HTR-8/SVneo (cell line): ENCODE data around the gene IQCN.

Source experiments
- DNase-seq: peaks from one replicate; pipeline ENCODE4 v3.0.0; 2011; ENCODE audit warnings: low spot score, mixed read lengths; ENCODE audit not compliant: insufficient read length
- FAIRE-seq: peaks from 2 replicates; lab custom pipeline; 2011; peaks lifted over from hg19 to GRCh38; lab: Jason Lieb, UNC

Gene IQCN

DNA sequence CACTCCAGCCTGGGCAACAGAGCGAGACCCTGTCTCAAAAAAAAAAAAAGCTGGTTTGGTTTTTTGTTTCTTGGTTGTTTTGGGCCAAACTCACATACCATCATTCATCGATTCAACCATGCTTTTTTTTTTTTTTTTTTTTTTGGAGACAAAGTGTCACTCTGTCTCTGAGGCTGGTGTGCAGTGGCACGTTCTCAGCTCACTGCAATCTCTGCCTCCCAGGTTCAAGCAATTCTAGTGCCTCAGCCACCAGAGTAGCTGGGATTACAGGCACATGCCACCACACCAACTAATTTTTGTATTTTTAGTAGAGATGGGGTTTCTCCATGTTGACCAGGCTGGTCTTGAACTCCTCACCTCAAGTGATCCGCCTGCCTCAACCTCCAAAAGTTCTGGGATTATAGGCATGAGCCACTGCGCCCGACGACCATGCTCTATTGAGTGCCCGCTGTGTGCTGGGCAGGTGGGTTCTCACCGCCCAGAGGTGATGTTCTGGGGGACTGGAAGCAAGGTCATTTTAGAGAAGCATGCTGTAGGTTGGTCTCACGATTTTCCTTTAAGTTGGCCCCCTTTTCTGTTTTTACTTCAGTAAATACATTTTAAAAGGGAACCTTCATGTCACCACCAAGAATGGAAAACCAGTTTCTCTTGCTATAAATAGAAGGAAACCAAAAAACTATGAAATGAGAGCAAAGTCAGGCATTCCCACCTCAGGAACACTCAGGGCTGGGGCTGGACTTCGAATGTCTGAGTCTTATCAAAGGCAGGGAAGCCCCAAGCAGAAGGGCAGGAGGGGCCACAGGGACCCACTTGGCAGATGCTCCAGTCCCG lies 15.4 kb upstream of the IQCN start:
- no peak for DNase-seq
- no peak for FAIRE-seq

DNA sequence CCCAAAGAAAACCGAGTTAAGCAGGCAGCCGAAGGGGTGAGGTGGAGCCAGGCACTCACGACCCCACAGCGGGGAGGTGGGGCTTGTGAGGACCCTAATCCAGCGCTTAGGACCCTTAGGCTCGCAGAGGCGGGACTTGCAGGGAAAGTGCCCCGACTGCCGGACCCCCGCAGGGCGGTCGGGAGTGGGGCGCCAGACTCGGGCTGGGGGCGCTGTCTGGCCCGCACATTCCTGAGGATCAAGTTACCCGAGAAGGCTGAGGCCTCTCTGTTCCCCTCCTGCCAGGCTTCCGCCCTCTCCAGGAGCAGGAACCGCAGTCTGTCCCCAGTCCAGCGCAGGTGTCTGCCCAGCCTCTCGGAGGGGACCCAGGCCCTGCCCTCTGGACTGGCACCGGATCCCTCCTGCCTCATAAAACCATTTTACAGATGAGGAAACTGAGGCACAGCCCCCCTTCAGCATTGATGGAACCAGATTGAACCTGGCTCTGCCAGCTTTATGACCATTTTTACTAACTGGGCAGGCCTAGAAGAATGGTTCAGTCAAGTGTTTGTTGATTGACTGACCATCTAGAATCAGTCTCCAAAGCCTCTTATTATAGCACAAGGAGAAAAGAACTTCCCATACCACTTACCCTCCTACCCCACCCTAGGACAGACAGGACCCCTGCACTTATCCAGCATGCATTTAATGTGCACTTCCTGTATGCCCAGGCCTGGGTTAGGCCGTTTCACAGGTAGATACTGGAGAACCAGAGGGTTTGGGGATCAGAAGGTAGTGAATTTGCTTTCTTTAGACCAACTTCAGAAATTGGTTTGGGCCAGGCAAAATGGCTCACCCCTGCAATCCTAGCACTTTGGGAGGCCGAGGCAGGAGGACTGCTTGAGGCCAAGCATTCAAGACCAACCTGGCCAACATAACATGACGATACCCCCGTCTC lies 13.9 kb upstream of the IQCN start:
- DNase-seq (no peak), FAIRE-seq (no peak)

DNA sequence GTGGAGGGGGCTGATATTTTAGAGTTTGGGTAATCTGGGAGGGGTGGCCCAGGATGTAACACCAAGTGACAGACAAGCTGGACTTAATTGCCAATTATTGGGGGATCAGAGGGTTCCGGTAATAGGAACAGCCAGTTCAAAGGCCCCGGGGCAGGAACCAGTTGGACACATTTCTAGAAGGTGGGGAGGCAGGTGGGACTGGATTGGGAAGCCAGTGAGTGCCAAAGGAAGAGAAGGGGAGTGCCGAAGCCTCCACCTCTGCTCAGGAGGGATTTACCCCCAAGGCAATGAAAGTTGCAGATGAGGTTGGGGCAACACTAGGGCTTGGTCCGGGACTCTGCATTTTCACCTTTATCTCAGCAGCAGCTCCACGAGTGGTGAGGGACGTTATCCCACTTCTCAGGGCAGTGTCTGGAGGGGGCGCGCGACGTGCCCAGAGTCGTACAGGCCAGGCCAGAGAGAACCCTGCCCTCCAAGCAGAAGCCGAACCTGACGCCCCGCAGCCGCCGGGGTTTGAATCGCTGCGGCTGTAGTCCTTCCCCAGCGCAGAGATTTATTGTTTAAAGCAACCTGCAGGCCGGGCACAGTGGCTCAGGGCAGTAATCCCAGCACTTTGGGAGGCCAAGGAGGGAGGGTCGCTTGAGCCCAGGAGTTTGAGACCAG lies 12.9 kb upstream of the IQCN start:
- FAIRE-seq = no peak
- no peak for DNase-seq

DNA sequence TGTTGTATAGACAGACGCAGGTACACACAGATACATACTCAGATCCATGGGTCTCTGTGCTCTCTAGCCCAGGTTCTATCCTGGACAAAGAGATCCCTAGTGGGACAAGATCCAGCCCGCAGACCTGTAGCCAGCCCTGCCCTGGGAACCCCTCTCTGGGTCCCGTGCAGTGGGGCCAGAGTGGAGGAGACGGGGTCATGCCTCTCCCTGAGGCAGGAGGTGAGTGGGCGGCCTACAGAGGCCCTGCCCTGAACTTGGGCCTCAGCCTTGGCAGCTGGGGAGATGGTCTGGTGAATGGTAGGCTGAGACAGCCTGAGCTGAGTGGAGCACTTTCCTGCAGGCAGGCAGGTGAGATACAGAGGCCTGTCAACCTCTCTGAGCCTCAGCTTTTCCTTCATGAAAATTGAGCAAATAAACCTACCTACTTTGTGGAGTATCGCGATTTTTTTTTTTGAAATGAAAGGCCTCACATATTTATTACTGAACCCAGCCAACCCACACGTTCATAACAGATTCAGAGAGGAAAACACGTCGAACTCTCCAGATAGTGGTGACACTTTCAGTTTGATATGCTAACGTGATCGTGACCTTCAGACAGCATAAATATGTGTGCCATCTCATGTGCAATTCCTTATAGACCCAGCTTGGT lies 10.6 kb upstream of the IQCN start:
- DNase-seq = no peak
- FAIRE-seq = no peak

DNA sequence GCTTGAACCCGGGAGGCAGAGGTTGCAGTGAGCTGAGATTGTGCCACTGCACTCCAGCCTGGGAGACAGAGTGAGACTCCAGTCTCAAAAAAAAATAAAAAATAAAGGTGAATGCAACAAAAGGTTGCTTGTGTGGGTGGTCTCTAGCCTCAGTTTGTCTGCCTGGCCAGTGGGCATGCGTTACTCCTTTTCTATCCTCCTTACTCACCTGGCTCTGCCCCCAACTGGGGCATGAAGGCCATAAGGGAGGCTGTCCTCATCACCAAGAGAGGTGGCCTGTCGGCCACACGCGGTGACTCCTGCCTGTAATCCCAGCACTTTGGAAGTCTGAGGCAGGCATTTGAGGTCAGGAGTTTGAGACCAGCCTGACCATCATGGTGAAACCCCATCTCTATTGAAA lies 9.1 kb upstream of the IQCN start:
- FAIRE-seq (no peak), DNase-seq (no peak)

DNA sequence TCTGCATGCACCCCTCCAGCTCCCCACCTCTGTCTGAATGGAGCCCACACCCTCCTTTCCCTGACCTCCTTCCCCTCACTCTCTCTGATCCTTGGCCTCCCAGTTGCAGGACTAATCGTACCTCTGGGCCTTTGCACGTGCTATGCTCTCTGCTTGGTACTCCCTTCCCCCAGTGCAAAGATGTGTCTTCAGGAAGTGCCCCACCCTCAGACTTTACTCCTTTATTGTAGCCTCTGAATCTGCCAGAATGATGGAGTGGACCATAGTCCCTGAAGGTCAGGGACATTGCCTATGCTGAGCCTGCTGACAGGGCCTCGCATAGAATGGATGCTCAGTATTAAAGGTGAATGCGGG lies 8.5 kb upstream of the IQCN start:
- FAIRE-seq (no peak), DNase-seq (no peak)

DNA sequence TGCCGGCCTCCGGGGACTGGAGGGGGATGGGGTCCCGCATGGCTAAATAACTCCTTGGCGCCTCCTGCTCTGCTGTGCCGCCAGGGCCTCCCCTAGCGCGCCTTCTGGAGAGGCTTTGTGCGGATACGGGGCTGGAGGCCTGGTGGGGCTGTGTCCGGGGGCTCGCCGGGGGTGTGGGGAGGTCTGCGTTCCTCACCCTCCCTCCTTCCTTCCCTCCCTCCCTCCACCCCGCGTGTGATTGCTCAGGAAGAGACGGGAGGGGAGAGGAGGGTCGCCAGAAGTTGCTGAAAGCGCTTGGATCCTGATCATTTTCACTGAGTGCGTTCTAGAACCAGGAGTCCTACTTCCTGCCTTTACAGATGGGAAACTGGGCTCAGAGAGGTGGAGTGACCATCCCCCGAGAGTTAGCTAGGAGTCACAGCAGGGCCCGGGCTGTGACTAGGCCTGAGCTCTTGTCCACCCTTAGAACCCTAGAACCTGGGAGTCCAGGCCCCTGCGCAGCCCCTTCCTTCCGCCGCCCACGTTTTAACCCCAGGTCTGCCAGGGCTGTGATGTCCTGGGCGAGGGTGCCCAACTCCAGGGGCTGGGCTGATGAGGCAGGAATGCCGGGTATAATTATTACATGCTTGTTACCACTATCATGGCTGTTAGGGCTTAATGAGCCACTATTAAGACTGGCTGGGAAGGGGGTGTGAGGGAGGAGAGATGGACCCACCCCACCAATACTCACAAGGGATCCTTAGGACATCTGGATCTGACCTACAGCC lies 8.0 kb upstream of the IQCN start:
- no peak for FAIRE-seq
- no peak for DNase-seq

DNA sequence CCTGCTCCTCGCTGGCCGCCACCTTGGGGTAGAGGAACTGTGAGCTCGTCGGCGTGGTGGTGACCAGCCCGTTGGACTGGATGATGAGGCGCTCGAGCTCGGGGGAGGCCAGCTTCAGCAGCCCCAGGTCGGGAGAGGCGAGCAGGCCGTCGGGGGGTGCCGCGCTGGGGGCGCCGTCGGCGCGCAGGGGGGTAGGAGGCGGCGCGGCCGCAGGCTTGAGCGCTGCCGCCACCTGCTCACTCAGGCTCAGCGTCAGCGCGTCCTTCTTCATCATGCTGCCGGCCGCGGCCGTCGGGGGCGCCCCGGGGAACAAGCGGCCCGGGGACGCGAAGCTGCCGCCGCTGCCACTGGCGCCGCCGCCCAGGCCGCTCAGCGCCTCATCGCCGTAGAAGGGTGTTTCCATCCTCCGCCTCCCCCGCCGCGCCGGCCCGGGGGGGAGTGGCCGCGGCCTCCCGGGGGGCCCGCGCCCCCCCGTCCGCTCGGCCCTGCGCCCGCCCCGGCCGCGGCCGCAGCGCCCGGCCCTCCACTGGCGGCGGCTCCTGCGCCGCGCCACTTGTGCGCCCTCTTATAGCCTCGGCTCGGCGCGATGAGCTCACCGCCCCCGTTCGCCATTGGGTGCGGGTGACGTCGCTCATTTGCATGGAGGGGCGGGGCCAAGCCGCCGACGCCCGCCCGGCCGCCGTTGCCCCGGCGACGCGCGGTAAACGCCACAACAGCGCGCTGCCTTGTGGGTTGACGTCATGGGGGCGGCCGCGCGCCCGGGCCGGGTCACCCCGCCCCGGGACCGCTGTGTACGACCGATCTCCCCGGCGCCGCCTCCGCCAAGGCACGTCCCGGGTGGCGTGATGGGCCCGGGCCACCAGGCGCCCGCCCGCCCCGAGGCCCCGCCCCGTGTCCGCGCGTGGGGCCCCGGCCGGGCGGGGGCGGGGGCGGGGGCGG lies 7.1 kb upstream of the IQCN start, which contains the start of gene JUND:
Gene JUND (minus strand): TSS at position 541 of the 939 bp plus-strand sequence. CDS start 138 bp downstream, at position 403.
- peak; percentile 93 for DNase-seq
- peak; percentile 97 for FAIRE-seq

DNA sequence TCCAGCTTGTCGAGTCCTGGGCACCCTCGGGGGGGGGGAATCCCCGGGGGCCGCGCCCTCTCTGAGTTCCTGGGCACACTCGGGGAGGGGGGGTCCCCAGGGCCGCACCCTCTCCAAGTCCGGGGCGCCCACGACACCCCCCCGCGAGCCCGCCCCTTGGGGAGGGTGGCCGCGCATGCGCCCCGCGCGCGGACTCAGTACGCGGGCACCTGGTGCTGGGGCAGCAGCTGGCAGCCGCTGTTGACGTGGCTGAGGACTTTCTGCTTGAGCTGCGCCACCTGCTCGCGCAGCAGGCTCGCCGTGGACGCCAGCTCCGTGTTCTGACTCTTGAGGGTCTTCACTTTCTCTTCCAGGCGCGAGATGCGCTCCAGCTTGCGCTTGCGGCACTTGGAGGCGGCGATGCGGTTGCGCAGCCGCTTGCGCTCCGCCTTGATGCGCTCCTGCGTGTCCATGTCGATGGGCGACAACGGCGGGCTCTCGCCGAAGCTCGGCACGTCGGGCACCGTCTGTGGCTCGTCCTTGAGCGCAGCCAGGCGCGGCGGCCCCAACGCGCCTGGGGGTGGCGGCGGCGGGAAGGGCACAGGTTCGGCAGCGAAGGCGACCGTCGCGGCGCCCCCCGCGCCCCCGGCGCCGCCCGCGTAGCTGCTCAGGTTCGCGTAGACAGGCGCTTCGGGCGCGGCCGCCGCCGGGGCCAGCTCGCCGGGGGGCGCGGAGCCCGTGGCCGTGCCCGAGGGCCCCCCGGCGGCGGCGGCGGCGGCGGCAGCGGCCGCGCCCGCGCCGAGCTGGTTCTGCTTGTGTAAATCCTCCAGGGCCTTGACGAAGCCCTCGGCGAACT lies 6.2 kb upstream of the IQCN start:
- FAIRE-seq (no peak), DNase-seq (peak; percentile 75)

DNA sequence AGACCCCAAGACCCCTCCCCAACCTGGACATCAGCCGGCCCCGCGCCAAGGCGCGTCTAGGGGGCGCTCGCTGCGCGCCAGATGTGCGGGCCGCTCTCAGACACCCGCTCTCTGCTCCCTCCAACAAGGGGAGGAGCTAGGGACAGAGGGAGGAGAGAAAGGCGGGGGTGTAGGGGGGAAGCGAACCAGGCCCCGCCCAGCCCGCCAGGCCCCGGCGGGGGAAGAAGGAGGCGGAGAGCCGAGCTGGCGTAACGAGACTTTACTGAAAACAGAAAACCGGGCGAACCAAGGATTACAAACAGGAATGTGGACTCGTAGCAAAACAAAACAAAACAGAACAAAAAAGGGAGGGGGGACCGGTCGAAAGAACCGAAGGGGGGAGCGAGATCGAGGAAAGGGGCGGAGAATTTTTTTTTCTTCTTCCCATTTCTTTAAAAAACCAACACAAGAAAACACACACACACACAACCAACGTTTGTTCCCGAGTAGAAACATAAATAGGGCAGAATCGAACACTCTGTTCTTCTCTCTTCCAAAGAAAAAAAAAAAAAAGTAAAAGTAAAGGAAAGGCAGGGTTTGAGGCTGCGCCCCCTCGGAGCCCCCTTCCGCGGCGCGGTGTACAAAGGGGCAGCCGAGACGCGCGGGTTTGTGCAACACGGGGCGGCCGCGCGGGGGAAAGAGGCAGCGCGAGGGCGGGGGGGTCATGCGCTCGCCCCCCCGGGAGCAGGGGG lies 5.4 kb upstream of the IQCN start:
- FAIRE-seq (peak; percentile 71), DNase-seq (peak; percentile 89)

DNA sequence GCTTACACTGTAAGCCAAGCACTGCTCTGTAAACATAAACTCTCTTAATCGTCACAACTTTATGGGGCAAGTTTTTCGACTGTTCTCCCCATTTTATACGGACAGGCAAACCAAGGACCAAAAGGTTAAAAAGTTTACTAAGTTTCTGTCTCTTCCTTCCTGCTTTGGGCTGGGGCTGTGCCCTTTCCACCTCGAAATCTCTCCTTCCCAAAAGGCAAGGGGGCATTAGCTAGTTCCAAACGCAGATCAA lies 4.9 kb upstream of the IQCN start:
- DNase-seq = no peak
- no peak for FAIRE-seq

DNA sequence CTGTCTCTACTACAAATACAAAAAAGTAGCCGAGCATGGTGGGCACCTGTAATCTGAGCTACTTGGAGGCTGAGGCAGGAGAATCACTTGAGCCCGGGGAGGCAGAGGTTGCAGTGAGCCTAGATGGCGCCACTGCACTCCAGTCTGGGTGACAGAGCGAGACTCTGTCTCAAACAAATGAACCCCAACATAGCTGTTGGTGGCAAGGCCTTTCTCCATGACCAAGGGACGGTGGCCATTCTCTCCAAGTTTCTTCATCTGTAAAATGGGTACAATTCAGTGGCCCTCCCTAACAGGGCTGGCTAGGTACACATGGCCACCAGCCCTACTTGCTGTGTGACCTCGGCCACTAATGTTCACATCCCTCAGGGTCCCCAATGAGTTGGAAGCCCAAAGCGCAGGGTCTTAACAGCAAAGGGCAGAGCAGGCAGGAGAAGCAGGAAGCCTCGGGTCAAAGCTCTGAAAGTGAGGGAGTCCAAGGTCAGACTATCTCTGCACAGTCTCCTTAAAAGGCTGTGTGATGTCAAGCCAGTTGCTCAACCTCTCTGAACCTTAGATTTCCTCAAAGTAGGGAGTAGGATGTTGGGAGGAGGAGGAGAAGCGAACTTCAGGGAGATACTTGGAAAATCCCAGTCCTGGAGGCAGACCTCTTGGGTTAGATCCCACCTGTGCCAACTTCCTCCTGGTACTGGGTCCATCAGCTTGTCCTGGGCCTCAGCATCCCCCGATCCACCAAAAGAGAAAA lies 4.4 kb upstream of the IQCN start:
- DNase-seq (no peak), FAIRE-seq (no peak)

DNA sequence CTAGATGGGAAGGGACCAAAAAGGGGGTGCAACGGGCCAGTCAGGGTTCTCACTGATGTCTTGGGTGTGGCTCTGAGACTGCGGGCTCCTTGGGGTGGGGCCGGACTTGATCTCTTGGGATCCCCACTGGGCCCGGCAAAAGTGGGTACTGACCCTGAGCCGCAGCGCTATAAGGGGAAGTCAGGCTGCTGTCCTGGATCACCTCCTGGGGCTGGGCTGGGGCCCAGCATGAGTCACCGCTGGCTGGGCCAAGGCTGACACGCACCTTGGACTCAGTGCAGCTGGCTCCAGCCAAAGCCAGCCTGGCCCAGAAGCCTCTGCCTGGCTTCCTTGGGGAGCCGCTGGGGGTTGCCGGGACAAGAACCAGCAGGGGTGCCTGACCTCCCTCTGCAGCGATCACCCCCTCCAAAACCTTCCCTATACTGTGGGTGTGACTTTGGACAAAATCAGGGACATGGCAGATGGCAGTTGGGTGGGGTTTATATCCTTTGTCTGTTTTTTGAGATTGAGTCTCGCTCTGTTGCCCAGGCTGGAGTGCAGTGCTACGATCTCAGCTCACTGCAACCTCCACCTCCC lies 617 bp upstream of the IQCN start:
- FAIRE-seq (peak; percentile 16), DNase-seq (peak; percentile 82)

DNA sequence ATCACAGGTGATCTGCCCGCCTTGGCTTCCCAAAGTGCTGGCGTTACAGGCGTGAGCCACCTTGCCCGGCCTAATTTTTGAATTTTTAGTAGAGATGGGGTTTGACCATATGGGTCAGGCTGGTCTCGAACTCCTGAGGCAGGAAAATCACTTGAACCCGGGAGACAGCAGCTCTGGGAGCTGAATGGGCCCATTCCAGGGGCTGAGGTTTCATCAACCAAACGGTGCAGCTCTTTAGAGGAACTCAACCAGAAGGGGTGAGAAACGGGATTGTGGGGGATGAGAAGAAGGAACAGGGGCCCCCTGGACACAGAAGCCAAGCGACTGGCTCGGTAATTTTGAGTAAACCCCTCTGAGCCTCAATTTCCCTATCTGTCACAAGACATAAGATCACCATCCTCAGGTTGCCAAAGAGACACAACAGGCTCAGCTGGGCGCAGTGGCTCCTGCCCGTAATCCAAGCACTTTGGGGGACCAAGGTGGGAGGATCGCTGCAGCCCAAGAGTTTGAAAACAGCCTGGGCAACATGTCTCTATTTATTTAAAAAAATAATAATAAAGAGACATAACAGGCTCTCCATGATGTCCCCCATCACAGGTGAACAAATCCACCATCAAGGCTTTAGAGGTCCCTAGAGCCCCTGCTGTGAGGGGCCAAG lies 562 bp downstream of the IQCN start:
- no peak for FAIRE-seq
- DNase-seq = no peak

DNA sequence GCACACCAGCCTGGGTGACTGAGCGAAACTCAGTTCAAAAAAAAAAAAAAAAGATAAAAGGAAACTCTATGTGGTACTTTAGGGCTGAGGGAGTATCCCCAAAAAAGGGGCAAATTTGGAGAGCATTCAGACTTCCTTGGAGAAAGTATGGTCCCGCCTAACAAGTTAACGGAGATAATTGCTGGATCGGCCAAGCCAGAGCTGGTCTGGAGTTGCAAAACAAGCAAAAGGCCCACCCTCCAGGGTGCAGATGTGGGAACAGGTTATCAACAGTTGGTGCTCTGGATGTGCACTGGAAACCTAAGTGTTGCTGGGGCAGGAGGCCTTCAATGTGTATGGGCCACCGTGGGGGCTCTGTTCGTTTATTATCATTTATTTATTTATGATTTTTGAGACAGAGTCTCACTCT lies 2.8 kb downstream of the IQCN start:
- FAIRE-seq = no peak

DNA sequence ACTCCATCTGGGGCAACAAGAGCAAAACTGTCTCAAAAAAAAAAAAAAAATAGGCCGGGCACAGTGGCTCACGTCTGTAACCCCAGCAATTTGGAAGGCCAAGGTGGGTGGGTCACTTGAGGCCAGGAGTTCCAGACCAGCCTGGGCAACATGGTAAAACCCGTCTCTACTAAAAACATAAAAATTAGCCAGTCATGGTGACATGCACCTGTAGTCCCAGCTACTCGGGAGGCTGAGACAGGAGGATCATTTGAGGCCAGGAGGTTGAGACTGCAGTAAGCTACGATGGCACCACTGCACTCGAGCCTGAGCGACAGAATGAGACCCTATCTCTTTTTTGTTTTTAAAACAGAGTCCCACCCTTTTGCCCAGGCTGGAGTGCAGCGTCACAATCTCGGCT lies 3.9 kb downstream of the IQCN start:
- FAIRE-seq (no peak), DNase-seq (no peak)

More for the DNA sequence above, 2.8 kb downstream of the IQCN start:
- DNase-seq = no peak
